HK-2 (cell line): Measurements from ENCODE around the gene OR52I2.

Source experiments
- DNase-seq: peaks from one replicate; pipeline ENCODE4 v3.0.0-alpha.2; 2018; ENCODE audit not compliant: unreplicated experiment

The OR52I2 gene

GRCh38 chr11:4581443-4581842, at the start of gene OR52I2:
Gene OR52I2, plus strand, starts transcription at chr11:4581743.
- DNase-seq: no peak

GRCh38 chr11:4539603-4540219, 41.8 kb upstream of the OR52I2 start:
- DNase-seq: peak; percentile 2

- DNase-seq: no peak
These were observed 40.5 kb upstream of the OR52I2 start for GRCh38 chr11:4541071-4541470.

GRCh38 chr11:4543561-4543960, 38.0 kb upstream of the OR52I2 start:
- no peak for DNase-seq

GRCh38 chr11:4544891-4545290, 36.7 kb upstream of the OR52I2 start, which contains the start of gene OR52M1:
Gene OR52M1, plus strand, starts transcription at chr11:4545191. Its CDS starts 0 bp downstream, at chr11:4545191.
- no peak for DNase-seq

- DNase-seq: no peak
These were observed 34.7 kb upstream of the OR52I2 start for GRCh38 chr11:4546878-4547277.

GRCh38 chr11:4547416-4547815, 34.1 kb upstream of the OR52I2 start:
- no peak for DNase-seq

GRCh38 chr11:4551346-4551979, 30.1 kb upstream of the OR52I2 start:
- no peak for DNase-seq

- no peak for DNase-seq
These were observed 21.8 kb upstream of the OR52I2 start for GRCh38 chr11:4559527-4560440.

GRCh38 chr11:4560467-4560866, 21.1 kb upstream of the OR52I2 start:
- DNase-seq: no peak

GRCh38 chr11:4565371-4565770, 16.2 kb upstream of the OR52I2 start:
- DNase-seq: no peak

GRCh38 chr11:4569075-4569474, 12.5 kb upstream of the OR52I2 start:
- DNase-seq: no peak

GRCh38 chr11:4576880-4577279, 4.7 kb upstream of the OR52I2 start:
- no peak for DNase-seq

- no peak for DNase-seq
These were observed 3.8 kb upstream of the OR52I2 start for GRCh38 chr11:4577761-4578160.

GRCh38 chr11:4578624-4579023, 2.9 kb upstream of the OR52I2 start:
- DNase-seq: no peak

GRCh38 chr11:4580124-4580523, 1.4 kb upstream of the OR52I2 start:
- no peak for DNase-seq

GRCh38 chr11:4589017-4589416, 7.5 kb downstream of the OR52I2 start:
- DNase-seq: no peak

- no peak for DNase-seq
These were observed 12.2 kb downstream of the OR52I2 start, which contains the start of gene OR52I1 for GRCh38 chr11:4593739-4594138. Gene OR52I1, plus strand, starts transcription at chr11:4594039. Its CDS starts 0 bp downstream, at chr11:4594039.

GRCh38 chr11:4605057-4605456, 23.5 kb downstream of the OR52I2 start:
- DNase-seq: no peak

GRCh38 chr11:4606231-4607015, 24.9 kb downstream of the OR52I2 start:
- no peak for DNase-seq

GRCh38 chr11:4607096-4607495, 25.6 kb downstream of the OR52I2 start:
- no peak for DNase-seq
